DND-41 (cell line): ENCODE results near the gene CPO.
"Not testable (repeated sequence)": the region's sequence is repeated elsewhere in the genome, so short reads cannot be mapped to it uniquely, and the experiment has no call there.

Experiments used
- ATAC-seq: fragments of 200-7000 bp; cut with Tn5 transposase; 3 replicates; pipeline ENCODE4 v1.9.1; 2021; ENCODE audit warnings: low read depth; ENCODE audit not compliant: insufficient read depth
- DNase-seq: peaks from one replicate; pipeline ENCODE4 v3.0.0-alpha.2; 2020
- H2AFZ ChIP-seq: 2 replicates; pipeline ENCODE4 v1.6.0; 2012; ENCODE audit warnings: low read depth, low read length
- H3K27ac ChIP-seq: 2 replicates; pipeline ENCODE4 v1.5.1; 2012; ENCODE audit warnings: low read length, inconsistent platforms
- H3K27me3 ChIP-seq: fragments of 200-600 bp; sonication (generic); 2 replicates; pipeline ENCODE4 v1.6.0; 2012; ENCODE audit warnings: low read length, mild to moderate bottlenecking, inconsistent platforms; ENCODE audit not compliant: insufficient read depth, poor library complexity
- H3K36me3 ChIP-seq: 2 replicates; pipeline ENCODE4 v1.5.1; 2012; ENCODE audit warnings: low read length, inconsistent platforms; ENCODE audit not compliant: insufficient read depth
- H3K4me1 ChIP-seq: 2 replicates; pipeline ENCODE4 v1.5.1; 2012; ENCODE audit warnings: mild to moderate bottlenecking, low read length; ENCODE audit not compliant: insufficient read depth
- H3K4me2 ChIP-seq: 2 replicates; pipeline ENCODE4 v1.6.0; 2012; ENCODE audit warnings: mild to moderate bottlenecking, moderate library complexity, low read length, inconsistent platforms; ENCODE audit not compliant: insufficient read depth
- H3K4me3 ChIP-seq, 2 experiments: fragments of 200-600 bp in 1 of 2; shearing (Covaris generic) in 1 of 2; 2 replicates each; pipeline ENCODE4 v1.5.1; 2012 to 2016; ENCODE audit warnings: inconsistent platforms in 2 of 2, low read length in 2 of 2, mild to moderate bottlenecking in 2 of 2, low read depth in 1 of 2, moderate library complexity in 1 of 2
- H3K79me2 ChIP-seq: 2 replicates; pipeline ENCODE4 v1.6.0; 2012; ENCODE audit warnings: low read length, inconsistent platforms; ENCODE audit not compliant: insufficient read depth
- H3K9ac ChIP-seq: 2 replicates; pipeline ENCODE4 v1.6.0; 2012; ENCODE audit warnings: low read depth, mild to moderate bottlenecking, inconsistent platforms, low read length, moderate library complexity
- H3K9me3 ChIP-seq: 2 replicates; pipeline ENCODE4 v1.5.1; 2012; ENCODE audit warnings: low read length, moderate library complexity, mild to moderate bottlenecking, inconsistent platforms; ENCODE audit not compliant: insufficient read depth, severe bottlenecking
- H4K20me1 ChIP-seq: 2 replicates; pipeline ENCODE4 v1.6.0; 2012; ENCODE audit warnings: low read length; ENCODE audit not compliant: insufficient read depth
- EZH2 ChIP-seq: IDR thresholded peaks from 3 replicates; pipeline ENCODE4 v1.6.1; 2012; ENCODE audit warnings: borderline replicate concordance, low read depth, mild to moderate bottlenecking, moderate library complexity, low read length, inconsistent platforms; ENCODE audit not compliant: severe bottlenecking
- TF ChIP-seq, protein P1 (sequence below): IDR thresholded peaks from 2 replicates; pipeline ENCODE4 v1.5.1; 2012; ENCODE audit warnings: borderline replicate concordance, low read length, moderate library complexity, mild to moderate bottlenecking; ENCODE audit not compliant: poor library complexity, severe bottlenecking; ENCODE audit errors: extremely low read depth

The CPO gene

DNA sequence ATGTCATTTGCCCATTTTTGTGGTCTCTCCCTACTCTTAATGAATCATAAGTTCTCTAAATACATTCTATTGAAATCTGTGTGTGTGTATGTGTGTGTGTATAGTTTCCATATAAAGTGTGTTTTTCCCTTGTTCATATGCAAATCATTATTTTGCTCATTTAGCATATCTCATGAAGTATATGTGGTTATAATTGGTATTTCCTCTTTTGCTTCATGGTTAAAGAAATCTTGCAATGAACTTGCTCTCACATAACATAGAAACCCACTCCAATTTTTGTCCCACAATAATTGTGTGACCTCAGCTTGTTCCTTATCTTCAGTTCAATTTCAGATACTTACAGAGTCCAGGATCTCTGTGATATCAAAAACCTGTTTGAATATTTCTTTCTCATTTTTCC is 1.2 kb downstream of the CPO start:
- ATAC-seq: no peak
- TF ChIP-seq, protein P1, sequence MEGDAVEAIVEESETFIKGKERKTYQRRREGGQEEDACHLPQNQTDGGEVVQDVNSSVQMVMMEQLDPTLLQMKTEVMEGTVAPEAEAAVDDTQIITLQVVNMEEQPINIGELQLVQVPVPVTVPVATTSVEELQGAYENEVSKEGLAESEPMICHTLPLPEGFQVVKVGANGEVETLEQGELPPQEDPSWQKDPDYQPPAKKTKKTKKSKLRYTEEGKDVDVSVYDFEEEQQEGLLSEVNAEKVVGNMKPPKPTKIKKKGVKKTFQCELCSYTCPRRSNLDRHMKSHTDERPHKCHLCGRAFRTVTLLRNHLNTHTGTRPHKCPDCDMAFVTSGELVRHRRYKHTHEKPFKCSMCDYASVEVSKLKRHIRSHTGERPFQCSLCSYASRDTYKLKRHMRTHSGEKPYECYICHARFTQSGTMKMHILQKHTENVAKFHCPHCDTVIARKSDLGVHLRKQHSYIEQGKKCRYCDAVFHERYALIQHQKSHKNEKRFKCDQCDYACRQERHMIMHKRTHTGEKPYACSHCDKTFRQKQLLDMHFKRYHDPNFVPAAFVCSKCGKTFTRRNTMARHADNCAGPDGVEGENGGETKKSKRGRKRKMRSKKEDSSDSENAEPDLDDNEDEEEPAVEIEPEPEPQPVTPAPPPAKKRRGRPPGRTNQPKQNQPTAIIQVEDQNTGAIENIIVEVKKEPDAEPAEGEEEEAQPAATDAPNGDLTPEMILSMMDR: no peak
- no peak for TF ChIP-seq EZH2
- no peaks in the 10 kb centered on the region for H4K20me1 ChIP-seq
- no peak overlapping the region for H2AFZ ChIP-seq
- no peaks in the 10 kb centered on the region for H3K79me2 ChIP-seq
- H3K4me1 ChIP-seq: no peaks in the 10 kb centered on the region
- no peaks in the 10 kb centered on the region for H3K9me3 ChIP-seq
- H3K27me3 ChIP-seq: no peaks in the 10 kb centered on the region
- no peak for DNase-seq
- H3K4me2 ChIP-seq: no peak overlapping the region
- no peak overlapping the region for H3K4me3 ChIP-seq
- H3K27ac ChIP-seq: no peak overlapping the region
- H3K9ac ChIP-seq: no peak overlapping the region
- H3K36me3 ChIP-seq: no peaks in the 10 kb centered on the region

DNA sequence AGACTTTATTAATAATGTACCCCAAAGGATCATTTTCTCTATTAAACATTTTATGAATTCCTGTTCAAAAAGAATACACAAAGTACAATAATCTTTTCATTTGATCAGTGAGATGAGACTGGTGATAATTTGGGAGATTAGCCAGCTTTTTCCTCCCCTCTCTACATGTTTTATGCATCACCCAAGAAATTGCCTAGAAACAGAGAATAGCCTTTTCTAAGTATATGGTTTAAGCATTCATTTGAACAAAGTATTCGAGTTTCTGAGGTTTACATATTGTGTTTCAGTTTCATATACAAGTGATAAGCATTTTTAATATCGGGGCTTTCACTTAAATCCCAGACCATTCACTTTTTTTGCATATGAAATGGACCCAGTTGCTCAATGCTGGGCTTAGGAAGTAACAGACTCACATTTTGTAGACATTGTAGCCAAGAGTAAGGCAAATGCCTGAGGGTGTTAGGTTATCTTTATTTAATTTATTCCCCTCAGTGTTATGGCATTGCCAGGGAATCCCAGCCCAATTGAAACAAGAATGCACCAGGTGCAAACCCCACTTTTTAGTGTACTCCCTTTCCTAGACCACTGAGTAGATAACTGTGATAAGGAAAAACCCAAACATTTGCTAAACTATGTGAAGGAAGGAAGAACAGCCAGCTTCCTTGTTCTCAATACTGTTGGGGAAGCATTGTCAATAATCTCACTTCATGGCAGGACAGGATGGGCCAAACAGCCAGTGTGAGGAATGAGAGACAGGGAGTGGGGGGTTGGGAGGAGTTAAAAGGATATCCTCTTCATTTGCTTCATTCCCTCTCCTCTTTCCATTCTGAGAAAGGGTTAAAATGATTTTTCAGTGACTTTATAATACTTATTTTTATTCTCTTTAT is 3.5 kb downstream of the CPO start:
- H3K9me3 ChIP-seq: no peaks in the 10 kb centered on the region
- no peaks in the 10 kb centered on the region for H3K4me1 ChIP-seq
- H3K36me3 ChIP-seq: no peaks in the 10 kb centered on the region
- no peak overlapping the region for H3K27ac ChIP-seq
- H3K79me2 ChIP-seq: no peaks in the 10 kb centered on the region
- H2AFZ ChIP-seq: no peak overlapping the region
- no peak overlapping the region for H3K9ac ChIP-seq
- no peak overlapping the region for H3K4me2 ChIP-seq
- no peak for ATAC-seq
- no peak overlapping the region for H3K4me3 ChIP-seq
- no peaks in the 10 kb centered on the region for H4K20me1 ChIP-seq
- H3K27me3 ChIP-seq: no peaks in the 10 kb centered on the region
- DNase-seq: no peak
- no peak for TF ChIP-seq EZH2
- TF ChIP-seq, protein P1: no peak

DNA sequence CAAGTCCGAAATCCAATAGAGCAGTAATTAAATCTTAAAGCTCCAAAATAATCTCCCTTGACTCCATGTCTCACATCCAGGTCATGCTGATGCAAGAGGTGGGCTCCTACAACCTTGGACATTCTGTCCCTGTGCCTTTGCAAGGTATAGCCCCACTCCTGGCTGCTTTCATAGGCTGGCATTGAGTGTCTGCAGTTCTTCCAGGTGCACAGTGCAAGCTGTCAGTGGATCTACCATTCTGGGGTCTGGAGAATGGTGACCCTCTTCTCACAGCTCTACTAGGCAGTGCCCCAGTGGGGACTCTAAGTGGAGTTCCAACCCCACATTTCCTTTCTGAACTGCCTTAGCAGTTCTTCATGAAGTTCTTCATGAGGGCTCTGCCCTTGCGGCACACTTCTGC is 14.1 kb downstream of the CPO start:
- H3K9ac ChIP-seq, H3K27me3 ChIP-seq, H3K4me1 ChIP-seq, H3K27ac ChIP-seq, H3K79me2 ChIP-seq, H3K9me3 ChIP-seq, H3K4me2 ChIP-seq, H3K36me3 ChIP-seq, ATAC-seq, DNase-seq, H2AFZ ChIP-seq, H4K20me1 ChIP-seq, H3K4me3 ChIP-seq: not testable (repeated sequence)

- Histone ChIP-seq H3K9me3 (no peaks in the 10 kb centered on the region), H3K4me2 (no peak overlapping the region), H3K36me3 (no peaks in the 10 kb centered on the region), H2AFZ (no peak overlapping the region), H3K27ac (no peak overlapping the region), H4K20me1 (no peaks in the 10 kb centered on the region), H3K79me2 (no peaks in the 10 kb centered on the region), H3K4me1 (no peaks in the 10 kb centered on the region), H3K27me3 (no peaks in the 10 kb centered on the region), H3K4me3 (no peak overlapping the region), H3K9ac (no peak overlapping the region)
- DNase-seq: no peak
- ATAC-seq: no peak
- TF ChIP-seq EZH2: no peak
- TF ChIP-seq, protein P1: no peak
Observed at GRCh38 chr2:206955253-206955652, 15.9 kb downstream of the CPO start.
